GM12892 (cell line): ENCODE data around the gene EVA1C.

ENCODE experiments used
- POLR2A ChIP-seq: IDR thresholded peaks from 2 replicates; pipeline ENCODE4 v1.6.1; 2011; ENCODE audit warnings: low read depth, low read length, control low read depth
- POLR2AphosphoS5 ChIP-seq: IDR thresholded peaks from 2 replicates; pipeline ENCODE4 v1.6.1; 2011; ENCODE audit warnings: low read depth, low read length, control low read depth
- TAF1 ChIP-seq: IDR thresholded peaks from 2 replicates; pipeline ENCODE4 v1.6.1; 2011; ENCODE audit warnings: low read depth, mild to moderate bottlenecking, control low read depth, low read length, borderline replicate concordance

GRCh38 chr21:32549886-32550285 lies 137.4 kb downstream of the EVA1C start:
- TF ChIP-seq POLR2AphosphoS5: no peak
- no peak for TF ChIP-seq POLR2A
- no peak for TF ChIP-seq TAF1
